GM12878 (cell line): ENCODE measurements around the gene BHLHE23. TPM values are rescaled to one million over a fixed set of nuclear protein-coding genes. Genes with fewer than 3 reads are reported as not detected.

Source experiments
- ATF7 ChIP-seq: fragments of 450-650 bp; IDR thresholded peaks from 2 replicates; pipeline ENCODE4 v1.6.1; 2016; ENCODE audit warnings: low read depth, mild to moderate bottlenecking
- BCLAF1 ChIP-seq: fragments of 450-650 bp; IDR thresholded peaks from 2 replicates; pipeline ENCODE4 v1.6.1; 2017; ENCODE audit warnings: antibody characterized with exemption, mild to moderate bottlenecking, moderate library complexity
- BHLHE40 ChIP-seq, 2 experiments: fragments of 450-650 bp in 1 of 2; IDR thresholded peaks; 2 replicates each; pipeline ENCODE4 v1.6.1; 2011 to 2017; ENCODE audit warnings: low read depth in 2 of 2, borderline replicate concordance in 1 of 2, improper control_type of control experiment in 1 of 2, low read length in 1 of 2, mild to moderate bottlenecking in 1 of 2
- CREM ChIP-seq: IDR thresholded peaks from 2 replicates; pipeline ENCODE4 v1.6.1; 2014; ENCODE audit warnings: antibody characterized with exemption, low read depth
- EGR1 ChIP-seq, 2 experiments: IDR thresholded peaks; 1 replicate in 1 of 2; 2 replicates in 1 of 2; pipeline ENCODE4 v1.6.1; 2011 to 2012; ENCODE audit warnings: low read depth in 2 of 2, low read length in 2 of 2, borderline replicate concordance in 1 of 2, mild to moderate bottlenecking in 1 of 2, moderate library complexity in 1 of 2
- KAT2A ChIP-seq: conservative IDR thresholded peaks from 2 replicates; pipeline ENCODE4 v1.6.1; 2011; ENCODE audit warnings: low read depth, low read length; ENCODE audit not compliant: control insufficient read depth
- MEF2A ChIP-seq: IDR thresholded peaks from 2 replicates; pipeline ENCODE4 v1.6.1; 2011; ENCODE audit warnings: low read depth, mild to moderate bottlenecking, low read length, moderate library complexity; ENCODE audit not compliant: insufficient read depth
- NFXL1 ChIP-seq: fragments of 450-650 bp; IDR thresholded peaks from 2 replicates; pipeline ENCODE4 v1.6.1; 2017; ENCODE audit warnings: antibody characterized with exemption, mild to moderate bottlenecking, borderline replicate concordance
- NFYA ChIP-seq: IDR thresholded peaks from 2 replicates; pipeline ENCODE4 v1.6.1; 2011; ENCODE audit warnings: low read depth, mild to moderate bottlenecking, low read length, improper control_type of control experiment, borderline replicate concordance
- PAX8 ChIP-seq: fragments of 450-650 bp; IDR thresholded peaks from 2 replicates; pipeline ENCODE4 v1.6.1; 2017; ENCODE audit warnings: mild to moderate bottlenecking, moderate library complexity
- RELA ChIP-seq: fragments of 450-650 bp; IDR thresholded peaks from 2 replicates; pipeline ENCODE4 v1.8.0; 2014; ENCODE audit warnings: borderline replicate concordance; ENCODE audit not compliant: partially characterized antibody
- TCF12 ChIP-seq: IDR thresholded peaks from 2 replicates; pipeline ENCODE4 v1.6.1; 2011; ENCODE audit warnings: low read depth, mild to moderate bottlenecking, low read length
- USF1 ChIP-seq: IDR thresholded peaks from 2 replicates; pipeline ENCODE4 v1.6.1; 2011; ENCODE audit warnings: borderline replicate concordance, low read depth, mild to moderate bottlenecking, moderate library complexity, mixed read lengths, low read length; ENCODE audit not compliant: insufficient read depth; ENCODE audit errors: extremely low read length
- ZBTB11 ChIP-seq: fragments of 450-650 bp; formaldehyde crosslinking; IDR thresholded peaks from 2 replicates; pipeline ENCODE4 v1.5.0; 2022; ENCODE audit warnings: mild to moderate bottlenecking, missing genetic modification characterization
- ZBTB40 ChIP-seq: fragments of 450-650 bp; IDR thresholded peaks from 2 replicates; pipeline ENCODE4 v1.6.1; 2016; ENCODE audit warnings: mild to moderate bottlenecking, moderate library complexity, borderline replicate concordance
- ZZZ3 ChIP-seq: IDR thresholded peaks from 2 replicates; pipeline ENCODE4 v1.6.1; 2011; ENCODE audit warnings: low read depth; ENCODE audit not compliant: control insufficient read depth, insufficient read length
- polyA plus RNA-seq, 11 experiments: library from polyadenylated mRNA; depleted of rRNA in 4 of 11; unstranded in 6 of 11; stranded (reverse) in 5 of 11; fragments of >200 nt; fragmentation: Nextera tagmentation in 4 of 11; fragmentation: Illumina TruSeq in 1 of 11; extraction: Ambion mirVana in 4 of 11; extraction: Trizol in 1 of 11; gene quantifications; 1 replicate in 1 of 11; 2 replicates in 10 of 11; pipeline versions ENCODE4 v1.2.1 to v1.2.3, GENCODE V29; 2011 to 2016; ENCODE audit warnings: inconsistent platforms in 2 of 11, missing spikeins in 2 of 11, low read depth in 1 of 11
- total RNA-seq, 4 experiments: library from RNA; depleted of rRNA in 3 of 4; stranded (reverse); fragments of >200 nt in 3 of 4; fragmentation: Illumina TruSeq in 1 of 4; extraction: Trizol in 1 of 4; gene quantifications; 2 replicates each; pipeline versions ENCODE4 v1.2.1 to v1.2.3, GENCODE V29; 2013 to 2021

Gene BHLHE23
- total and polyA plus RNA-seq, 10 of the 15 experiments (the other 5 are each of a cell fraction or from before 2014, with no cell fraction given) = 0.28 to 0.33 TPM; not detected in 8

- TF ChIP-seq BHLHE40 (IDR thresholded peaks at IDR 0.05; ENCODE audit: borderline replicate concordance in 1 of 2, low read depth in 2 of 2, low read length in 1 of 2) (peak; percentile 44 to 59; a peak in 3 of 4 replicates), ATF7 (no peak), MEF2A (no peak), ZBTB40 (no peak), ZBTB11 (no peak), RELA (no peak), PAX8 (no peak), CREM (0 out of 2 replicates have a peak, but pooled peaks have one; percentile 14), TCF12 (0 out of 2 replicates have a peak, but pooled peaks have one; percentile 10), USF1 (no peak), NFYA (no peak), ZZZ3 (no peak), NFXL1 (no peak), KAT2A (no peak), BCLAF1 (no peak), EGR1 (IDR thresholded peaks at IDR 0.05; ENCODE audit: borderline replicate concordance in 1 of 2, low read depth in 2 of 2, low read length in 2 of 2) (no peak)
Observed at GRCh38 chr20:63032861-63033793, 26.4 kb upstream of the BHLHE23 start (continued).
